ENCODE measurements around the gene WDFY1. TPM values are rescaled to one million over a fixed set of nuclear protein-coding genes. Genes with fewer than 3 reads are reported as not detected.

Gene WDFY1
- total and polyA plus RNA-seq, 2 donors = 23.5 to 35.0 TPM

GRCh38 chr2:223980803-223981202, 35.7 kb upstream of the WDFY1 start:
- H3K9me3 ChIP-seq (ENCODE audit: control insufficient read depth in 2 of 2, insufficient read depth in 1 of 2, low read length in 1 of 2) = no peaks in the 10 kb centered on the region
- H3K27me3 ChIP-seq (ENCODE audit: control insufficient read depth in 2 of 2, insufficient read depth in 1 of 2, low read length in 1 of 2) = no peaks in the 10 kb centered on the region
- H3K27ac ChIP-seq (ENCODE audit: low read depth in 1 of 2, low read length in 1 of 2) = peak overlapping the region in 1 of 2 donors; percentile 44
- H3K36me3 ChIP-seq (ENCODE audit: control insufficient read depth in 2 of 2, insufficient read depth in 2 of 2, low read length in 1 of 2) = no peaks in the 10 kb centered on the region
- no peak overlapping the region for H3K4me3 ChIP-seq (ENCODE audit: low read length in 2 of 2)
- no peak for DNase-seq (ENCODE audit: low read depth in 6 of 9, low spot score in 9 of 9)
- peaks cover 0 to 8% of the 10 kb centered on the region in 2 donors for H3K4me1 ChIP-seq (ENCODE audit: control insufficient read depth in 2 of 2, insufficient read depth in 2 of 2, low read length in 2 of 2)
- WGBS = 95% methylated on average over 4 of the region's 4 CpGs

- no peaks in the 10 kb centered on the region for H3K9me3 ChIP-seq (ENCODE audit: control insufficient read depth in 2 of 2, insufficient read depth in 1 of 2, low read length in 1 of 2)
- no peaks in the 10 kb centered on the region for H3K36me3 ChIP-seq (ENCODE audit: control insufficient read depth in 2 of 2, insufficient read depth in 2 of 2, low read length in 1 of 2)
- no peak for DNase-seq (ENCODE audit: low read depth in 6 of 9, low spot score in 9 of 9)
- H3K4me3 ChIP-seq (ENCODE audit: low read length in 2 of 2) = no peak overlapping the region
- WGBS = 99% methylated on average over 1 of the region's 1 CpG
- peaks cover 0 to 8% of the 10 kb centered on the region in 2 donors for H3K4me1 ChIP-seq (ENCODE audit: control insufficient read depth in 2 of 2, insufficient read depth in 2 of 2, low read length in 2 of 2)
- H3K27ac ChIP-seq (ENCODE audit: low read depth in 1 of 2, low read length in 1 of 2) = peak overlapping the region in 1 of 2 donors; percentile 44
- H3K27me3 ChIP-seq (ENCODE audit: control insufficient read depth in 2 of 2, insufficient read depth in 1 of 2, low read length in 1 of 2) = no peaks in the 10 kb centered on the region
These were observed 35.2 kb upstream of the WDFY1 start for GRCh38 chr2:223980397-223980735.

- no peaks in the 10 kb centered on the region for H3K27me3 ChIP-seq (ENCODE audit: control insufficient read depth in 2 of 2, insufficient read depth in 1 of 2, low read length in 1 of 2)
- peaks cover 0 to 8% of the 10 kb centered on the region in 2 donors for H3K4me1 ChIP-seq (ENCODE audit: control insufficient read depth in 2 of 2, insufficient read depth in 2 of 2, low read length in 2 of 2)
- no peaks in the 10 kb centered on the region for H3K9me3 ChIP-seq (ENCODE audit: control insufficient read depth in 2 of 2, insufficient read depth in 1 of 2, low read length in 1 of 2)
- H3K36me3 ChIP-seq (ENCODE audit: control insufficient read depth in 2 of 2, insufficient read depth in 2 of 2, low read length in 1 of 2) = no peaks in the 10 kb centered on the region
- H3K27ac ChIP-seq (ENCODE audit: low read depth in 1 of 2, low read length in 1 of 2) = peak overlapping the region in 1 of 2 donors; percentile 44
- no peak overlapping the region for H3K4me3 ChIP-seq (ENCODE audit: low read length in 2 of 2)
- whole genome bisulfite sequencing = 86% methylated on average over 2 of the region's 2 CpGs
- peak in 5 of 9 donors; percentile 19 to 49 (median 28) for DNase-seq (ENCODE audit: low read depth in 6 of 9, low spot score in 9 of 9)
These were observed 34.7 kb upstream of the WDFY1 start for GRCh38 chr2:223979730-223980396.

GRCh38 chr2:223978451-223978850, 33.3 kb upstream of the WDFY1 start:
- WGBS = 97% methylated on average over 4 of the region's 4 CpGs
- no peak for DNase-seq (ENCODE audit: low read depth in 6 of 9, low spot score in 9 of 9)
- no peak overlapping the region for H3K4me3 ChIP-seq (ENCODE audit: low read length in 2 of 2)

GRCh38 chr2:223976635-223977226, 31.6 kb upstream of the WDFY1 start:
- DNase-seq (ENCODE audit: low read depth in 6 of 9, low spot score in 9 of 9) = no peak
- 73% methylated on average over 3 of the region's 3 CpGs for WGBS
- no peaks in the 10 kb centered on the region for H3K27me3 ChIP-seq (ENCODE audit: control insufficient read depth in 2 of 2, insufficient read depth in 1 of 2, low read length in 1 of 2)
- H3K36me3 ChIP-seq (ENCODE audit: control insufficient read depth in 2 of 2, insufficient read depth in 2 of 2, low read length in 1 of 2) = no peaks in the 10 kb centered on the region
- H3K27ac ChIP-seq (ENCODE audit: low read depth in 1 of 2, low read length in 1 of 2) = no peak overlapping the region
- H3K4me1 ChIP-seq (ENCODE audit: control insufficient read depth in 2 of 2, insufficient read depth in 2 of 2, low read length in 2 of 2) = peaks cover 0 to 8% of the 10 kb centered on the region in 2 donors
- no peak overlapping the region for H3K4me3 ChIP-seq (ENCODE audit: low read length in 2 of 2)
- H3K9me3 ChIP-seq (ENCODE audit: control insufficient read depth in 2 of 2, insufficient read depth in 1 of 2, low read length in 1 of 2) = no peaks in the 10 kb centered on the region

More at GRCh38 chr2:223978451-223978850, 33.3 kb upstream of the WDFY1 start:
- no peaks in the 10 kb centered on the region for H3K9me3 ChIP-seq (ENCODE audit: control insufficient read depth in 2 of 2, insufficient read depth in 1 of 2, low read length in 1 of 2)
- H3K4me1 ChIP-seq (ENCODE audit: control insufficient read depth in 2 of 2, insufficient read depth in 2 of 2, low read length in 2 of 2) = peaks cover 0 to 8% of the 10 kb centered on the region in 2 donors
- no peaks in the 10 kb centered on the region for H3K27me3 ChIP-seq (ENCODE audit: control insufficient read depth in 2 of 2, insufficient read depth in 1 of 2, low read length in 1 of 2)
- no peaks in the 10 kb centered on the region for H3K36me3 ChIP-seq (ENCODE audit: control insufficient read depth in 2 of 2, insufficient read depth in 2 of 2, low read length in 1 of 2)
- no peak overlapping the region for H3K27ac ChIP-seq (ENCODE audit: low read depth in 1 of 2, low read length in 1 of 2)

GRCh38 chr2:223973606-223974005, 28.5 kb upstream of the WDFY1 start:
- peaks cover 3 to 11% of the 10 kb centered on the region in 2 donors for H3K36me3 ChIP-seq (ENCODE audit: control insufficient read depth in 2 of 2, insufficient read depth in 2 of 2, low read length in 1 of 2)
- no peaks in the 10 kb centered on the region for H3K4me1 ChIP-seq (ENCODE audit: control insufficient read depth in 2 of 2, insufficient read depth in 2 of 2, low read length in 2 of 2)
- WGBS = 98% methylated on average over 3 of the region's 3 CpGs
- H3K27ac ChIP-seq (ENCODE audit: low read depth in 1 of 2, low read length in 1 of 2) = no peak overlapping the region
- H3K9me3 ChIP-seq (ENCODE audit: control insufficient read depth in 2 of 2, insufficient read depth in 1 of 2, low read length in 1 of 2) = no peaks in the 10 kb centered on the region
- no peak overlapping the region for H3K4me3 ChIP-seq (ENCODE audit: low read length in 2 of 2)
- DNase-seq (ENCODE audit: low read depth in 6 of 9, low spot score in 9 of 9) = no peak
- H3K27me3 ChIP-seq (ENCODE audit: control insufficient read depth in 2 of 2, insufficient read depth in 1 of 2, low read length in 1 of 2) = no peaks in the 10 kb centered on the region

GRCh38 chr2:223972656-223973102, 27.5 kb upstream of the WDFY1 start:
- WGBS = 97% methylated on average over 7 of the region's 7 CpGs
- Histone ChIP-seq H3K27ac (ENCODE audit: low read depth in 1 of 2, low read length in 1 of 2) (no peak overlapping the region), H3K27me3 (ENCODE audit: control insufficient read depth in 2 of 2, insufficient read depth in 1 of 2, low read length in 1 of 2) (no peaks in the 10 kb centered on the region), H3K4me3 (ENCODE audit: low read length in 2 of 2) (no peak overlapping the region), H3K9me3 (ENCODE audit: control insufficient read depth in 2 of 2, insufficient read depth in 1 of 2, low read length in 1 of 2) (no peaks in the 10 kb centered on the region), H3K36me3 (ENCODE audit: control insufficient read depth in 2 of 2, insufficient read depth in 2 of 2, low read length in 1 of 2) (peaks cover 3 to 14% of the 10 kb centered on the region in 2 donors), H3K4me1 (ENCODE audit: control insufficient read depth in 2 of 2, insufficient read depth in 2 of 2, low read length in 2 of 2) (no peaks in the 10 kb centered on the region)
- no peak for DNase-seq (ENCODE audit: low read depth in 6 of 9, low spot score in 9 of 9)

GRCh38 chr2:223971731-223972130, 26.6 kb upstream of the WDFY1 start:
- Histone ChIP-seq H3K4me3 (ENCODE audit: low read length in 2 of 2) (no peak overlapping the region), H3K36me3 (ENCODE audit: control insufficient read depth in 2 of 2, insufficient read depth in 2 of 2, low read length in 1 of 2) (peaks cover 9 to 18% of the 10 kb centered on the region in 2 donors), H3K9me3 (ENCODE audit: control insufficient read depth in 2 of 2, insufficient read depth in 1 of 2, low read length in 1 of 2) (no peaks in the 10 kb centered on the region), H3K27ac (ENCODE audit: low read depth in 1 of 2, low read length in 1 of 2) (no peak overlapping the region), H3K4me1 (ENCODE audit: control insufficient read depth in 2 of 2, insufficient read depth in 2 of 2, low read length in 2 of 2) (no peaks in the 10 kb centered on the region), H3K27me3 (ENCODE audit: control insufficient read depth in 2 of 2, insufficient read depth in 1 of 2, low read length in 1 of 2) (no peaks in the 10 kb centered on the region)
- WGBS = 92% methylated on average over 5 of the region's 5 CpGs
- no peak for DNase-seq (ENCODE audit: low read depth in 6 of 9, low spot score in 9 of 9)

- Histone ChIP-seq H3K4me3 (ENCODE audit: low read length in 2 of 2) (no peak overlapping the region), H3K9me3 (ENCODE audit: control insufficient read depth in 2 of 2, insufficient read depth in 1 of 2, low read length in 1 of 2) (no peaks in the 10 kb centered on the region), H3K27ac (ENCODE audit: low read depth in 1 of 2, low read length in 1 of 2) (no peak overlapping the region), H3K27me3 (ENCODE audit: control insufficient read depth in 2 of 2, insufficient read depth in 1 of 2, low read length in 1 of 2) (no peaks in the 10 kb centered on the region), H3K4me1 (ENCODE audit: control insufficient read depth in 2 of 2, insufficient read depth in 2 of 2, low read length in 2 of 2) (no peaks in the 10 kb centered on the region), H3K36me3 (ENCODE audit: control insufficient read depth in 2 of 2, insufficient read depth in 2 of 2, low read length in 1 of 2) (peaks cover 15 to 24% of the 10 kb centered on the region in 2 donors)
- WGBS = 76% methylated on average over 8 of the region's 8 CpGs
- DNase-seq (ENCODE audit: low read depth in 6 of 9, low spot score in 9 of 9) = peak in 8 of 9 donors; percentile 35 to 77 (median 58)
These were observed 25.4 kb upstream of the WDFY1 start for GRCh38 chr2:223970343-223971128.
